Naive B cell (primary cell): Measurements from ENCODE around the gene ABCG1. TPM values are rescaled to one million over a fixed set of nuclear protein-coding genes. Genes with fewer than 3 reads are reported as not detected.

ENCODE experiments used
- ATAC-seq, 2 donors: fragments of 150-1000 bp; cut with Tn5 transposase; 2 replicates each; pipeline ENCODE4 v1.10.0; 2021; ENCODE audit warnings: low read depth in 2 of 2, mild to moderate bottlenecking in 2 of 2, moderate library complexity in 2 of 2
- DNase-seq: peaks from one replicate; pipeline ENCODE4 v3.0.0; 2022
- H3K27ac Mint-ChIP-seq, 6 donors: one replicate each; pipeline ENCODE4 v1.8.0; 2020 to 2022; ENCODE audit warnings: mild to moderate bottlenecking in 6 of 6, mixed read lengths in 6 of 6, moderate library complexity in 5 of 6, inconsistent platforms in 2 of 6
- H3K27me3 Mint-ChIP-seq, 3 donors: one replicate each; pipeline ENCODE4 v1.8.0; 2021 to 2022; ENCODE audit warnings: mixed read lengths in 3 of 3, mild to moderate bottlenecking in 1 of 3
- H3K36me3 Mint-ChIP-seq, 2 donors: one replicate each; pipeline ENCODE4 v1.8.0; 2020 to 2022; ENCODE audit warnings: mixed read lengths in 2 of 2, inconsistent platforms in 1 of 2, mild to moderate bottlenecking in 1 of 2
- H3K4me1 Mint-ChIP-seq, 3 donors: one replicate each; pipeline ENCODE4 v1.8.0; 2020 to 2022; ENCODE audit warnings: mixed read lengths in 3 of 3, inconsistent platforms in 1 of 3, mild to moderate bottlenecking in 1 of 3, moderate library complexity in 1 of 3
- H3K4me3 Mint-ChIP-seq, 8 donors: one replicate each; pipeline ENCODE4 v1.8.0; 2020 to 2022; ENCODE audit warnings: mild to moderate bottlenecking in 8 of 8, mixed read lengths in 8 of 8, moderate library complexity in 8 of 8, inconsistent platforms in 2 of 8
- H3K9me3 Mint-ChIP-seq, 7 donors: one replicate each; pipeline ENCODE4 v1.8.0; 2020 to 2022; ENCODE audit warnings: mixed read lengths in 7 of 7, mild to moderate bottlenecking in 5 of 7, inconsistent platforms in 2 of 7, moderate library complexity in 1 of 7
- polyA plus RNA-seq, 6 donors: library from polyadenylated mRNA; unstranded; fragments of 300-500 nt; fragmentation: Illumina TruSeq; gene quantifications; one replicate each; pipeline ENCODE4 v1.2.3, GENCODE V29; 2021; ENCODE audit warnings: low read depth in 6 of 6

ABCG1 gene
- polyA plus RNA-seq, 6 donors from 2014 or later: 20.7 to 34.3 (median 25.1) TPM

GRCh38 chr21:42243026-42243425 is 24.1 kb downstream of the ABCG1 start:
- peak in 1 of 2 donors; percentile 5 for ATAC-seq
- Mint-ChIP-seq H3K4me3 (peak overlapping the region in 3 of 8 donors; percentile 34 to 57 (median 35)), H3K4me1 (peaks cover 40 to 54% (median 52%) of the 10 kb centered on the region in 3 donors), H3K27me3 (no peaks in the 10 kb centered on the region), H3K9me3 (no peaks in the 10 kb centered on the region), H3K27ac (peak overlapping the region in 2 of 6 donors; percentile 14 to 32), H3K36me3 (peaks cover 0 to 16% of the 10 kb centered on the region in 2 donors)
- no peak for DNase-seq

DNA sequence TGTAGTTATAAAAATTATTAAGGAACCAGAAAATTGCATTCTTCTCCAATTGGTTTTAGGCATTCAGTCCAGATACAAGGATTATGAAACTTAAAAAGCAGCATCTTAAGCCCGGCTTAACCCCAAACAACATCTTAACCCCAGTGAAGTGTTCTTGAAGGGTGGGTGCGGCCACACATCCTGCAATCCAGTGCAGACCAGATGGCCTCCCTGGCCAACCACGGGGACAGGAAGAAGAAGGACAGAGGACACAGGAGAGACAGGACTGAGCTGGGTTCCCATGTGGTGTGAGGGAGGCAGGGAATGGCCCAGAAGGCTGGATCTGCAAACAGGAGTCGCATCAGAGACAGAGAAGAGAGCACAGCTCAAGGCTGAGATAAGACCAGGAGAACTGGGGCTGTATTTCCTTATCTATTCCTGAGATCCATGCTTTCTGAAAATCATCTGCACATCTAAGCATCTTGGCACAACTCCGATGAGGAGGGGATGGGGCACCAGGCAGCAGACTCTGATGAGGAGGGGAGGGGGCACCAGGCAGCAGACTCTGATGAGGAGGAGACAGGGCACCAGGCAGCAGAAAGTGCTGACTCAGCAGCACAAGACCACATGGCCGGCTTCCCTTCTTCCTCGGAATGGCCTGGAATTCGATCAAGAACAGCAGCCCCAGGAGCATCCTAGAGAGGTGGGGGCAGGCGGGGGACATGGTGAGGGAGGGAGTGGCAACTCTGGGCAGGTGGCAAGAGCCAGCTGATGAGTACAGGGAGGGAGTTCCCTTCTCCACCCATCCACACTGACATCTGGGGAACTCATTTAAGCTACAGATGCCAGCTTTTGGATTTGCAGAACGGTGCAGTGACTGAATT is 26.6 kb downstream of the ABCG1 start:
- no peak for ATAC-seq
- H3K4me3 Mint-ChIP-seq: peak overlapping the region in 1 of 8 donors; percentile 42
- H3K36me3 Mint-ChIP-seq: peaks cover 0 to 20% of the 10 kb centered on the region in 2 donors
- H3K9me3 Mint-ChIP-seq: no peaks in the 10 kb centered on the region
- H3K27me3 Mint-ChIP-seq: no peaks in the 10 kb centered on the region
- peak overlapping the region in 2 of 6 donors; percentile 57 to 91 for H3K27ac Mint-ChIP-seq
- no peak for DNase-seq
- peaks cover 44 to 62% (median 62%) of the 10 kb centered on the region in 3 donors for H3K4me1 Mint-ChIP-seq

- Mint-ChIP-seq H3K36me3 (peaks cover 0 to 20% of the 10 kb centered on the region in 2 donors), H3K27me3 (no peaks in the 10 kb centered on the region), H3K4me3 (peak overlapping the region in 4 of 8 donors; percentile 7 to 44 (median 32)), H3K27ac (peak overlapping the region in 5 of 6 donors; percentile 17 to 77 (median 73)), H3K4me1 (peaks cover 47 to 70% (median 66%) of the 10 kb centered on the region in 3 donors), H3K9me3 (no peaks in the 10 kb centered on the region)
- DNase-seq (no peak), ATAC-seq (no peak)
These were observed 28.8 kb downstream of the ABCG1 start for GRCh38 chr21:42247716-42248115.

DNA sequence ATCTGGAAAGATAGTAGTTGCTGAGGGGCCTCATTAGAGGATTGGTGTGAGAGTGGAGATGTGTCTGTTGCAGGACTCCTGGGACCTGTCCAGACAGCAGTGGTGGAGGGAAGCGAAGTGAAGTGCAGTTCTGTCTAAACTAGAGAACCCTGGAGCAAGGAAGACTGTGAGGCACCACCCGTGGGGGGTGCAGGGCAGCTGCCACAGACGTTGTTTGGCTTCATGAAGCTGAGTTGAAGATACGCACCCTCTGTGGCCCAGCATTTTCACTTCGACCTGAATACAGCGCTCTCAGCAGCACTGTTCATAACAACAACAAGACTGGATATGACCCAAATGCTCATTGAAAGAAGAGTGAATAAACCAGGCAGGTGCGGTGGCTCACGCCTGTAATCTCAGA is 29.3 kb downstream of the ABCG1 start:
- DNase-seq (no peak), ATAC-seq (no peak)
- H3K27me3 Mint-ChIP-seq: no peaks in the 10 kb centered on the region
- H3K27ac Mint-ChIP-seq: peak overlapping the region in 3 of 6 donors; percentile 71 to 74 (median 73)
- peaks cover 0 to 20% of the 10 kb centered on the region in 2 donors for H3K36me3 Mint-ChIP-seq
- peaks cover 46 to 68% (median 66%) of the 10 kb centered on the region in 3 donors for H3K4me1 Mint-ChIP-seq
- peak overlapping the region in 7 of 8 donors; percentile 9 to 53 (median 44) for H3K4me3 Mint-ChIP-seq
- no peaks in the 10 kb centered on the region for H3K9me3 Mint-ChIP-seq

DNA sequence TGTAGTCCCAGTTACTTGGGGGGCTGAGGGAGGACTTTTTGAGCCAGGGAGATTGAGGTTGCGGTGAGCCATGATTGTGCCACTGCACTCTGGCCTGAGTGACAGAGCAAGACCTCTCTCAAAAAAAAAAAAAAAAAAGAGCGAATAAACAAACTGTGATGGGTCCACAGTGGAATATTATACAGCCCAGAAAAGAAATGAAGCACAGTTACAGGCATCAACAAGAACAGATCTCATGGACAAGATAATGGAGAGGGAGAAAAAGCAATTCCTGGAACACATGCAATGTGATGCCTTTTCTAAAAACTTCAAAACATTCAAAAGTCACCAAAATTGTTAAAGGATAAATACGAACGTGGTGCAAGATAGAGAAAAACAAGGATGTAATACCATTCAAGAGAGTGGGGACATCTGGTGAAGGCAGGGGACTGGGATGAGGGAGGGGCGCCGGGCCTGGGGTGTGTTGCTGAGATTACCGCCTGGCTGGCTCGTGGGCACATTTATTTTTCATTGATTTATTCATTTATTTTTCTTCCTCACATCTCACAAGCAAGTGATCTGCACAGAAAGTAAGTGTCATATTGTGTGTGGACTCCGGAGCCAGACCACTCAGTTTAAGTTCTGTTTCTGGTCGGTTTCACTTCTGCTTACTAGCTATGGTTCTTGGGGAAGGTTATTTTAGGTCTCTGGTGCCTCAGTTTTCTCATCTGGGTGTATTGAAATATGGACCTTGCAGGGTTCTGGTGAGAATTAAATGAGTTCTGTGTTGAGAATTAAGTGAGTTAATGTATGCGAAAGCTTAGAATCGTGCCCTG is 30.1 kb downstream of the ABCG1 start:
- H3K9me3 Mint-ChIP-seq: no peaks in the 10 kb centered on the region
- ATAC-seq (peak; percentile 96 to 98), DNase-seq (peak; percentile 75)
- H3K27me3 Mint-ChIP-seq: no peaks in the 10 kb centered on the region
- H3K27ac Mint-ChIP-seq: peak overlapping the region; percentile 3 to 97 (median 92)
- H3K36me3 Mint-ChIP-seq: peaks cover 0 to 20% of the 10 kb centered on the region in 2 donors
- H3K4me3 Mint-ChIP-seq: peak overlapping the region in 7 of 8 donors; percentile 31 to 88 (median 64)
- peaks cover 52 to 73% (median 73%) of the 10 kb centered on the region in 3 donors for H3K4me1 Mint-ChIP-seq

- peaks cover 63 to 84% (median 80%) of the 10 kb centered on the region in 3 donors for H3K4me1 Mint-ChIP-seq
- no peak for DNase-seq
- no peak for ATAC-seq
- H3K27me3 Mint-ChIP-seq: no peaks in the 10 kb centered on the region
- no peaks in the 10 kb centered on the region for H3K9me3 Mint-ChIP-seq
- peak overlapping the region in 5 of 6 donors; percentile 5 to 72 (median 21) for H3K27ac Mint-ChIP-seq
- peaks cover 0 to 13% of the 10 kb centered on the region in 2 donors for H3K36me3 Mint-ChIP-seq
- peak overlapping the region in 3 of 8 donors; percentile 2 to 74 (median 7) for H3K4me3 Mint-ChIP-seq
These were observed 31.8 kb downstream of the ABCG1 start for GRCh38 chr21:42250422-42251403.

- Mint-ChIP-seq H3K27ac (peak overlapping the region in 3 of 6 donors; percentile 32 to 41 (median 39)), H3K36me3 (peaks cover 0 to 13% of the 10 kb centered on the region in 2 donors), H3K4me1 (peaks cover 63 to 85% (median 84%) of the 10 kb centered on the region in 3 donors), H3K9me3 (no peaks in the 10 kb centered on the region), H3K27me3 (no peaks in the 10 kb centered on the region), H3K4me3 (peak overlapping the region in 2 of 8 donors; percentile 5 to 11)
- DNase-seq (no peak), ATAC-seq (no peak)
These were observed 32.8 kb downstream of the ABCG1 start for GRCh38 chr21:42251654-42252324.

DNA sequence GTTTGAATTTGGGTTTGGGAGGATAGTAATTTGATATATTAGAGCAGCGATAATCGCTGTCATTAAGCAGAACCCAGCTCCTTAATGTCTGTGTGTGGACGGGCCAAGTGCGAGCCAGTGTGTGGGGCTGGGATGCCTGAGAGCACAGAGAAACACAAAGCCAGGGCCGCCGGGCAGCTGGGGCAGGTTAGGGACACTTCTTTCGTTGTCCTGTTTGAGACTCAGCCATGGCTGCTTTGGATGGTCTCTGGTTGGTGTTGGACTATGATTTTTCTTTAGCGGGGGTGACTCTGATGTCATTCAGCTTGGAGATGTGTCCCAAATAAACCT is 33.4 kb downstream of the ABCG1 start:
- DNase-seq: no peak
- Mint-ChIP-seq H3K27ac (peak overlapping the region in 2 of 6 donors; percentile 32 to 41), H3K4me1 (peaks cover 61 to 82% (median 82%) of the 10 kb centered on the region in 3 donors), H3K36me3 (peaks cover 0 to 11% of the 10 kb centered on the region in 2 donors), H3K27me3 (no peaks in the 10 kb centered on the region), H3K4me3 (peak overlapping the region in 1 of 8 donors; percentile 11), H3K9me3 (no peaks in the 10 kb centered on the region)
- no peak for ATAC-seq

- no peak overlapping the region for H3K4me3 Mint-ChIP-seq
- ATAC-seq (no peak), DNase-seq (no peak)
- H3K27ac Mint-ChIP-seq: peak overlapping the region in 3 of 6 donors; percentile 6 to 37 (median 10)
- peaks cover 0 to 6% of the 10 kb centered on the region in 2 donors for H3K36me3 Mint-ChIP-seq
- H3K4me1 Mint-ChIP-seq: peaks cover 55 to 81% (median 80%) of the 10 kb centered on the region in 3 donors
- H3K27me3 Mint-ChIP-seq: no peaks in the 10 kb centered on the region
- no peaks in the 10 kb centered on the region for H3K9me3 Mint-ChIP-seq
These were observed 33.9 kb downstream of the ABCG1 start for GRCh38 chr21:42252778-42253340.

GRCh38 chr21:42253466-42253865 is 34.5 kb downstream of the ABCG1 start:
- no peaks in the 10 kb centered on the region for H3K9me3 Mint-ChIP-seq
- DNase-seq (no peak), ATAC-seq (no peak)
- peak overlapping the region in 3 of 6 donors; percentile 8 to 54 (median 18) for H3K27ac Mint-ChIP-seq
- no peaks in the 10 kb centered on the region for H3K27me3 Mint-ChIP-seq
- peak overlapping the region in 2 of 8 donors; percentile 6 to 72 for H3K4me3 Mint-ChIP-seq
- H3K4me1 Mint-ChIP-seq: peaks cover 54 to 82% (median 80%) of the 10 kb centered on the region in 3 donors
- no peaks in the 10 kb centered on the region for H3K36me3 Mint-ChIP-seq

GRCh38 chr21:42254083-42254482 is 35.1 kb downstream of the ABCG1 start:
- H3K9me3 Mint-ChIP-seq: no peaks in the 10 kb centered on the region
- no peaks in the 10 kb centered on the region for H3K36me3 Mint-ChIP-seq
- H3K4me3 Mint-ChIP-seq: peak overlapping the region in 4 of 8 donors; percentile 3 to 80 (median 40)
- DNase-seq (no peak), ATAC-seq (no peak)
- peak overlapping the region in 4 of 6 donors; percentile 18 to 65 (median 30) for H3K27ac Mint-ChIP-seq
- peaks cover 52 to 80% (median 80%) of the 10 kb centered on the region in 3 donors for H3K4me1 Mint-ChIP-seq
- no peaks in the 10 kb centered on the region for H3K27me3 Mint-ChIP-seq
